ENCODE data around the gene NUP35.
"Not testable (repeated sequence)": the region's sequence is repeated elsewhere in the genome, so short reads cannot be mapped to it uniquely, and the experiment has no call there.

NUP35 gene

DNA sequence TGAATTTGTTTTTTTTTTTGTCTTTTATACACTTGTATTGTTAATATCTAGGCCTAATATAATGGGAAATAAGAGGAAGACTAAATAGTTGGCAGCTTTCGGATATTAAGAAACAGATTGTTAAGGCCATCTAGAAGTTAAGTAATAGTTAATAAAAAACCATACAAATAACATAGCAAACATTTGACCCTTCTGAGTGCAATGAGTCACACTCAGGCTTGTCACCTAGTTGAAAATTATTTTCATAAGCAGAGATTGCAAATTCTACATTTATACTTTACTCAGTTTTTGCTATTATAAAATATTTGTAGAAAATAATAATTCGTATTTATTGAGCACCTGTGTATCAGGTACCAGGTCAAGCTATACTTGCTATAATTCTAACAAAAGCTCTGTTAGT lies 2.4 kb downstream of the NUP35 start:
- H3K4me3 ChIP-seq (ENCODE audit: low read depth, low read length), result no peak overlapping the region
- no peak for TF ChIP-seq CTCF (conservative IDR thresholded peaks at IDR 0.05; ENCODE audit: low read depth, low read length)
- no peak for DNase-seq (ENCODE audit: low read depth)

- no peak for DNase-seq (ENCODE audit: low read depth)
- no peak for TF ChIP-seq CTCF (conservative IDR thresholded peaks at IDR 0.05; ENCODE audit: low read depth, low read length)
- H3K4me3 ChIP-seq (ENCODE audit: low read depth, low read length), result no peak overlapping the region
Observed at GRCh38 chr2:183134016-183134415, 9.8 kb downstream of the NUP35 start.

GRCh38 chr2:183148955-183149354 lies 24.7 kb downstream of the NUP35 start:
- TF ChIP-seq CTCF (conservative IDR thresholded peaks at IDR 0.05; ENCODE audit: low read depth, low read length), result no peak
- H3K4me3 ChIP-seq (ENCODE audit: low read depth, low read length), result no peak overlapping the region
- peak; percentile 39 for DNase-seq (ENCODE audit: low read depth)

DNA sequence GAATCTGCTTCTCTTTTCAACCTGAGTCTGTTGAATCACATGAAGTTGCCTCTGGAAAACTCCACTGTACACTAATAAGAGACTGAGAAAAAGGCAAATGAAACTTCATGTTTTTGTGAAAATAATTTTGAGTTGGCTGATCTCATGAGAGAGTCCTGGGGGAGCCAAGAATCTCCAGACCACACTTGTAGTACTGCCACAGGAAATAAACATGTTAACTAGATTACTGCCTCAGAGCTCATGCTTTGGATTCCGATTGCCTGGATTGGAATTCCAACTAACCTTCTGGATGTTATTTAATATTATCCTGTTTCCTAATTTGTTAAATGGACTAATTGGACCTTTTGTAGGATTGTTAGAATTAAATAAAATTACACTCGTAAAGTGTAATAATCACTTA lies 25.2 kb downstream of the NUP35 start:
- no peak for TF ChIP-seq CTCF (conservative IDR thresholded peaks at IDR 0.05; ENCODE audit: low read depth, low read length)
- DNase-seq (ENCODE audit: low read depth), result peak; percentile 89
- no peak overlapping the region for H3K4me3 ChIP-seq (ENCODE audit: low read depth, low read length)

GRCh38 chr2:183152280-183152679 lies 28.0 kb downstream of the NUP35 start:
- DNase-seq (ENCODE audit: low read depth); H3K4me3 ChIP-seq (ENCODE audit: low read depth, low read length): not testable (repeated sequence)

DNA sequence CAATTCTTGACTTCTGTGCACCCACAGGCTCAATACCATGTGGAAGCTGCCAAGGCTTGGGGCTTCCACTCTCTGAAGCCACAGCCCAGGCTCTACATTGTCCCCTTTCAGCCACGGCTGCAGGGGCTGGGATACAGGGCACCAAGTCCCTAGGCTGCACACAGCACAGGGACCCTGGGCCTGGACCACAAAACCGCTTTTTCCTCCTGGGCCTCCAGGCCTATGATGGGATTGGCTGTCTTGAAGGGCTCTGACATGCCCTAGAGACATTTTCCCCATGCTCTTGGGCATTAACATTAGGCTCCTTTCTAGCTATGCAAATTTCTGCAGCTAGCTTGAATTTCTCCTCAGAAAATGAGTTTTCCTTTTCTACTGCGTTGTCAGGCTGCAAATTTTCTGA lies 29.7 kb downstream of the NUP35 start:
- DNase-seq (ENCODE audit: low read depth), result no peak
- no peak overlapping the region for H3K4me3 ChIP-seq (ENCODE audit: low read depth, low read length)
- no peak for TF ChIP-seq CTCF (conservative IDR thresholded peaks at IDR 0.05; ENCODE audit: low read depth, low read length)

GRCh38 chr2:183154772-183155171 lies 30.5 kb downstream of the NUP35 start:
- H3K4me3 ChIP-seq (ENCODE audit: low read depth, low read length); DNase-seq (ENCODE audit: low read depth): not testable (repeated sequence)

GRCh38 chr2:183157131-183157530 lies 32.9 kb downstream of the NUP35 start:
- no peak for DNase-seq (ENCODE audit: low read depth)
- no peak for TF ChIP-seq CTCF (conservative IDR thresholded peaks at IDR 0.05; ENCODE audit: low read depth, low read length)
- H3K4me3 ChIP-seq (ENCODE audit: low read depth, low read length), result no peak overlapping the region

All from choroid plexus epithelial cell (primary cell).